CD4-positive, CD25-positive, alpha-beta regulatory T cell (primary cell): ENCODE data around the gene PLK5. TPM values are rescaled to one million over a fixed set of nuclear protein-coding genes. Genes with fewer than 3 reads are reported as not detected.
"Not testable (repeated sequence)": the region's sequence is repeated elsewhere in the genome, so short reads cannot be mapped to it uniquely, and the experiment has no call there.

ENCODE experiments used
- ATAC-seq, 2 donors: fragments of 150-1000 bp; cut with Tn5 transposase; one replicate each; pipeline ENCODE4 v1.10.0; 2021; ENCODE audit warnings: low read depth in 2 of 2, moderate number of reproducible peaks in 2 of 2, moderate library complexity in 1 of 2
- DNase-seq, 3 donors: peaks; one replicate each; pipeline versions ENCODE4 v3.0.0 to v3.0.0-alpha.2; 2012 to 2022; ENCODE audit warnings: mixed read lengths in 1 of 3
- H3K27ac ChIP-seq: one replicate; pipeline ENCODE4 v1.7.0; 2013; ENCODE audit warnings: mild to moderate bottlenecking, low read length; ENCODE audit not compliant: insufficient read depth, poor library complexity, severe bottlenecking
- H3K27me3 ChIP-seq: one replicate; pipeline ENCODE4 v1.7.0; 2013; ENCODE audit warnings: low read length; ENCODE audit not compliant: control insufficient read depth, insufficient read depth
- H3K36me3 ChIP-seq: one replicate; pipeline ENCODE4 v1.7.0; 2013; ENCODE audit warnings: mild to moderate bottlenecking, low read length, moderate library complexity; ENCODE audit not compliant: control insufficient read depth, insufficient read depth
- H3K4me1 ChIP-seq: 2 replicates; pipeline ENCODE4 v1.7.0; 2013; ENCODE audit warnings: mild to moderate bottlenecking, low read length; ENCODE audit not compliant: insufficient read depth, control insufficient read depth, poor library complexity, severe bottlenecking
- H3K4me3 ChIP-seq: one replicate; pipeline ENCODE4 v1.7.0; 2013; ENCODE audit warnings: low read depth, mild to moderate bottlenecking, low read length, moderate library complexity
- H3K9me3 ChIP-seq, 2 experiments: 1 replicate in 1 of 2; 2 replicates in 1 of 2; pipeline ENCODE4 v1.7.0; 2013; ENCODE audit warnings: low read length in 2 of 2, mild to moderate bottlenecking in 1 of 2, moderate library complexity in 1 of 2; ENCODE audit not compliant: control insufficient read depth in 2 of 2
- H3K27ac Mint-ChIP-seq, 3 donors: one replicate each; pipeline ENCODE4 v1.8.0; 2020 to 2022; ENCODE audit warnings: mild to moderate bottlenecking in 3 of 3, mixed read lengths in 3 of 3, moderate library complexity in 2 of 3
- H3K27me3 Mint-ChIP-seq: one replicate; pipeline ENCODE4 v1.8.0; 2022; ENCODE audit warnings: mild to moderate bottlenecking, mixed read lengths
- H3K36me3 Mint-ChIP-seq: one replicate; pipeline ENCODE4 v1.8.0; 2020; ENCODE audit warnings: mixed read lengths
- H3K4me1 Mint-ChIP-seq, 4 donors: one replicate each; pipeline ENCODE4 v1.8.0; 2020 to 2022; ENCODE audit warnings: mixed read lengths in 4 of 4, mild to moderate bottlenecking in 1 of 4
- H3K4me3 Mint-ChIP-seq, 4 donors: one replicate each; pipeline ENCODE4 v1.8.0; 2020 to 2022; ENCODE audit warnings: mild to moderate bottlenecking in 4 of 4, mixed read lengths in 4 of 4, moderate library complexity in 3 of 4
- H3K9me3 Mint-ChIP-seq, 7 donors: one replicate each; pipeline ENCODE4 v1.8.0; 2020 to 2022; ENCODE audit warnings: mixed read lengths in 7 of 7, mild to moderate bottlenecking in 3 of 7, moderate library complexity in 2 of 7
- polyA plus RNA-seq, 4 donors: library from polyadenylated mRNA; unstranded; fragments of 300-500 nt; fragmentation: Illumina TruSeq; gene quantifications; one replicate each; pipeline ENCODE4 v1.2.3, GENCODE V29; 2021
- total RNA-seq: library from RNA; stranded (reverse); gene quantifications from one replicate; pipeline ENCODE4 v1.2.3, GENCODE V29; 2022

Gene PLK5
- total and polyA plus RNA-seq, 5 donors from 2014 or later, result not detected

DNA sequence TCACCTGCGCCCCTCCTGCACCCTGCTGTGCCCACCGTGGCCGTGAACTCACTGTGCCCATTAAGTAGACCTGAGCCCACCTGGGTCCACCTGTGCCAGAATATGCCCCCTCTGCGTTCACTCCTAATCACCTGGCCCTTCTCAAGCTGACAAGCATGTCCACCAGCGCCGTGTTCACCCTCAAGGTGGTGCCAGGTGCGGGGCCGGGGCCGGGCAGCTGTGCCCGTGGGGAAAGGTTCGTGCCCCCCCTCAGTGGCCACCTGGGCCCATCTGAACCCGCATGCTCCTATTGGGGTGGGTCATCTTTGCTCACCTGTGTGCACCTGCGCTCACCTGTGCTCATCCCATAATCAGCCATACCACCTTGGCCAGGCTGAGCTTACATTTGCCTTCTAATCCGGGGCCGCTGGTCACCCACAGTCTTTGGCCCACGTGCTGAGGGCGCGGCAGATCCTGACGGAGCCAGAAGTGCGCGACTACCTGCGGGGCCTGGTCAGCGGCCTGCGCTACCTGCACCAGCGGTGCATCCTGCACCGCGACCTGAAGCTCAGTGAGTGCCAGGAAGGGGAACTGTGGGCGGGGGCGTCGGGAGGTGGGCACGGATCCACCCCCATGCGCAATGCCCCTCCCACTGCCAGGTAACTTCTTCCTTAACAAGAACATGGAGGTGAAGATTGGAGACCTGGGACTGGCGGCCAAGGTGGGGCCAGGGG is 2.3 kb downstream of the PLK5 start:
- H3K36me3 ChIP-seq, result no peaks in the 10 kb centered on the region
- no peak overlapping the region for H3K27ac ChIP-seq
- H3K36me3 Mint-ChIP-seq, result no peaks in the 10 kb centered on the region
- DNase-seq (no peak), ATAC-seq (no peak)
- H3K4me1 Mint-ChIP-seq, result peaks cover 0 to 12% (median 3%) of the 10 kb centered on the region in 4 donors
- H3K4me3 ChIP-seq, result no peak overlapping the region
- peaks cover 33% of the 10 kb centered on the region for H3K27me3 Mint-ChIP-seq
- H3K9me3 Mint-ChIP-seq, result peaks cover 0 to 3% (median 0%) of the 10 kb centered on the region in 7 donors
- H3K9me3 ChIP-seq, result no peaks in the 10 kb centered on the region
- H3K4me1 ChIP-seq, result no peaks in the 10 kb centered on the region
- peak overlapping the region in 1 of 4 donors; percentile 52 for H3K4me3 Mint-ChIP-seq
- no peak overlapping the region for H3K27ac Mint-ChIP-seq
- H3K27me3 ChIP-seq, result peaks cover 6% of the 10 kb centered on the region

DNA sequence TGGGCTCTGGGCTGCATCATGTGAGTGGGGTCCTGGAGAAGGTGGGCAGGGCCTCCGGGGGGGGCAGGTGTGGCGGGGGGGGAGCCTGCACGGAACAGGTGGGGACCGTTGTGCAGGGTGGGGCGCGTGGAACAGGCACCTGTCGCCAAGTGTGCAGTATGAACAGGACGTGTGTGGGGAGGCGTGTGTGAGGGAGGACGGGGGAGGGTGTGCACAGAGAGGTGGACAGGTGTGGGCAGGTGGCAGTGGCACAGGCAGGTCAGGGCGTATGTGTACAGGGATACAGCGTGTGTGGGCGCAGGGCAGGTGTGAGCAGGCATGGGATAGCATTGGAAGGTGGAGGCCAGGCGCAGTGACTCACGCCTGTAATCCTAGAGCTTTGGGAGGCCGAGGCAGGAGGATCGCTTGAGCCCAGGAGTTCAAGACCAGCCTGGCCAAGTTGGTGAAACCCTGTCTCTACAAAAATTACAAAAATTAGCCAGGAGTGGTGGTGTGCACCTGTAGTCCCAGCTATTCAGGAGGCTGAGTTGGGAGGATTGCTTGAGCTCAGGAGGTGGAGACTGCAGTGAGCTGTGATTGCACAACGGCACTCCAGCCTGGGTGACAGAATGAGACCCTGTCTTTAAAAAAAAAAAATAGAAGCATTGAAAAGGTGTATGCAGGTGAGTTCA is 3.2 kb downstream of the PLK5 start:
- Histone ChIP-seq H3K4me1 (no peaks in the 10 kb centered on the region), H3K4me3 (no peak overlapping the region), H3K27me3 (peaks cover 6% of the 10 kb centered on the region), H3K9me3 (no peaks in the 10 kb centered on the region), H3K27ac (no peak overlapping the region), H3K36me3 (no peaks in the 10 kb centered on the region)
- no peak overlapping the region for H3K27ac Mint-ChIP-seq
- H3K36me3 Mint-ChIP-seq, result no peaks in the 10 kb centered on the region
- H3K4me3 Mint-ChIP-seq, result no peak overlapping the region
- H3K27me3 Mint-ChIP-seq, result peaks cover 33% of the 10 kb centered on the region
- peaks cover 0 to 3% (median 0%) of the 10 kb centered on the region in 7 donors for H3K9me3 Mint-ChIP-seq
- ATAC-seq (no peak), DNase-seq (no peak)
- peaks cover 0 to 12% (median 3%) of the 10 kb centered on the region in 4 donors for H3K4me1 Mint-ChIP-seq

DNA sequence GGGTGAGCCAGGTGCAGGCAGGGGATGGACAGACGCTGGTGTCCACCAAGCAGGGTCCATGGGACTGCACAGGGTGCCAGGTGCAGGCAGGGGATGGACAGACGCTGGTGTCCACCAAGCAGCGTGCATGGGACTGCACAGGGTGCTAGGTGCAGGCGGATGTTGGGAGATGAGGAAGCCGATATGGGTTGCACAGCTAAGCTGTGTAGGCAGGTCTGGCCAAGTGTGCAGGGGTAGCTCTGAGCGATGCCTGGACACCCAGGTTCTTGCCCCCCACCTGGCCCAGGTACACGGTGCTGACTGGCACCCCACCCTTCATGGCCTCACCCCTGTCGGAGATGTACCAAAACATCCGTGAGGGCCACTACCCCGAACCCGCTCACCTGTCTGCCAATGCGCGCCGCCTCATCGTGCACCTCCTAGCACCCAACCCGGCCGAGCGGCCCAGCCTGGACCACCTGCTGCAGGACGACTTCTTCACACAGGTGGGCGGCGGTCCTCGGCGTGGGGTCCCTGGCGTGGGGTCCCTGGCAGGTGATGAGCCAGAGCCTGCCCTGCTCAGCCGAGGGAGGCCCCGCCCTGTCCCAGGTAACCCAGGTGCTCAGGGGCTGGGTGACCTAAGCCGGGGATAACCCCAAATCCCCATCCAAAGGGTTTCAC is 3.9 kb downstream of the PLK5 start:
- Histone ChIP-seq H3K27me3 (peaks cover 6% of the 10 kb centered on the region), H3K36me3 (no peaks in the 10 kb centered on the region), H3K4me3 (no peak overlapping the region), H3K9me3 (no peaks in the 10 kb centered on the region), H3K4me1 (no peaks in the 10 kb centered on the region), H3K27ac (no peak overlapping the region)
- Mint-ChIP-seq H3K4me1 (peaks cover 0 to 12% (median 3%) of the 10 kb centered on the region in 4 donors), H3K4me3 (no peak overlapping the region), H3K27ac (no peak overlapping the region), H3K9me3 (peaks cover 0 to 3% (median 0%) of the 10 kb centered on the region in 7 donors), H3K36me3 (no peaks in the 10 kb centered on the region), H3K27me3 (peaks cover 32% of the 10 kb centered on the region)
- no peak for ATAC-seq
- DNase-seq, result no peak

DNA sequence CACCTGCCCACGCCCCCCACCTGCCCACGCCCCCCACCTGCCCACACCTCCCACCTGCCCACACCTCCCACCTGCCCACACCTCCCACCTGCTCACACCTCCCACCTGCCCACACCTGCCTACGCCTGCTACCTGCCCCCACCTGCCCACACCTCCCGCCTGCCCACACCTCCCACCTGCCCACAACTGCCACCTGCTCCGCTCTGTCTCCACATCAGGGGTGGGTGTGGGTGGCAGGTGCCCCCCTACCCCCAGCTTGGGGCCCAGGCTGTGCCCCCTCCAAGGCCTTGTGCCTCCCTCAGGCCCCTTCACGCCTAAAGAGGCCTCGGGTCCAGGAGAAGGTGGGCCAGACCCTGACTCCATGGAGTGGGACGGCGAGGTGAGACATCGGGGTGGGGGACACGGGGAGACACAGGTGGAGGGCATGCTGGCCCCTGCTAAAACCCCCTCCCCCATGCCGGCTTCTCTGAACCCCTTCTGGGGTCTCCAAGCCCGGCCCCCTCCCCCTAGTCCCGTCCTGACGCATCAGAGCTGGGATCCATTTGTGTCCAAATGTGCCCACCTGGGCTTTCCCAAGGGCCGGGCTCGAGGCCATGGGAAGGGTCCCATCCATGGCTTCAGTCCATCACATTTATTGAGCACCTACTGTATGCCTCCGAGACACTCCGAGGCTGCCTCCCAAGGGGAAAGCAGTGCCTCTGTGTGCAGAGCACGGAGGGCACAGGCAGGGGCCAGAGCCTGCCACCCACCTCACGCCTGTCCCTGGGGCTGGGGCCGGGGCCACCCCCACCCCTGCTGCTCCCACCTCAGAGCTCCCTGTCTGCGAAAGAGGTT is 4.9 kb downstream of the PLK5 start:
- Histone ChIP-seq H3K4me3 (no peak overlapping the region), H3K27ac (no peak overlapping the region), H3K36me3 (no peaks in the 10 kb centered on the region), H3K9me3 (no peaks in the 10 kb centered on the region), H3K27me3 (peaks cover 6% of the 10 kb centered on the region), H3K4me1 (no peaks in the 10 kb centered on the region)
- DNase-seq (no peak), ATAC-seq (no peak)
- Mint-ChIP-seq H3K4me1 (peaks cover 0 to 12% (median 3%) of the 10 kb centered on the region in 4 donors), H3K9me3 (peaks cover 0 to 3% (median 0%) of the 10 kb centered on the region in 7 donors), H3K27ac (no peak overlapping the region), H3K27me3 (peaks cover 23% of the 10 kb centered on the region), H3K4me3 (no peak overlapping the region), H3K36me3 (no peaks in the 10 kb centered on the region)

DNA sequence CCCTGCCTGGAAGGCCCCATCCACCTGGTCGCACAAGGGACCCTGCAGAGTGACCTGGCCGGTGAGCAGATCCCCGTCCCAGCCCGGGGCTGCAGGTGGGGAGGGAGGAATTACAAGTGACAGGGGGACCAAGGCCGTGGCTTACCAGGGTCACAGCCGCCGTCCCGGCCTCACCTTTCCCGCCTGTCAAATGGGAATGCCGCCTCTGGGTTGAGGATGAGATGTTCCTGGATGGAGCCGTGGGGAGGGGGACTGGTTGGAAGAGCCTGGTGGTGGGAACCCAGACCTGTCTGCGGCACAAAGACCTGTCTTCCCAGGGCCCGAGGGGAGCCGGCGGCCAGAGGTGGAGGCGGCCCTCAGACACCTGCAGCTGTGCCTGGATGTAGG is 5.5 kb downstream of the PLK5 start:
- ATAC-seq (no peak), DNase-seq (no peak)
- Histone ChIP-seq H3K9me3 (no peaks in the 10 kb centered on the region), H3K4me3 (no peak overlapping the region), H3K27ac (no peak overlapping the region), H3K36me3 (no peaks in the 10 kb centered on the region), H3K4me1 (no peaks in the 10 kb centered on the region), H3K27me3 (peaks cover 5% of the 10 kb centered on the region)
- Mint-ChIP-seq H3K9me3 (peaks cover 0 to 3% (median 0%) of the 10 kb centered on the region in 7 donors), H3K4me1 (peaks cover 0 to 10% (median 3%) of the 10 kb centered on the region in 4 donors), H3K27me3 (peaks cover 23% of the 10 kb centered on the region), H3K36me3 (no peaks in the 10 kb centered on the region), H3K27ac (no peak overlapping the region), H3K4me3 (no peak overlapping the region)

DNA sequence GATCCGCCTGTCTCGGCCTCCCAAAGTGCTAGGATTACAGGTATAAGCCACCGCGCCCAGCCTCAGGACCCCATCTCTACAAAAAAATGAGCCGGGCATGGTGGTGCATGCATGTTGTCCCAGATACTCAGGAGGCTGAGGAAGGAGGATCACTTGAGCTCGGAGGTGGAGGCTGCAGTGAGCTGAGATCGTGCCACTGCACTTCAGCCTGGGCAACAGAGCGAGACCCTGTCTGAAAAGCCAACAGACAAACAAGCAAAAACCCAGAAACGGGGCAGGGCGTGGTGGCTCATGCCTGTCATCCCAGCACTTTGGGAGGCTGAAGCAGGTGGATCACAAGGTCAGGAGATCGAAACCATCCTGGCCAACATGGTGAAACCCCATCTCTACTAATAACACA is 7.0 kb downstream of the PLK5 start:
- ATAC-seq, H3K27me3 ChIP-seq, H3K9me3 ChIP-seq, H3K27ac ChIP-seq, H3K4me3 Mint-ChIP-seq, H3K27ac Mint-ChIP-seq, H3K4me3 ChIP-seq, DNase-seq, H3K36me3 Mint-ChIP-seq, H3K36me3 ChIP-seq, H3K4me1 Mint-ChIP-seq, H3K9me3 Mint-ChIP-seq, H3K4me1 ChIP-seq: not testable (repeated sequence)
- peaks cover 14% of the 10 kb centered on the region for H3K27me3 Mint-ChIP-seq

DNA sequence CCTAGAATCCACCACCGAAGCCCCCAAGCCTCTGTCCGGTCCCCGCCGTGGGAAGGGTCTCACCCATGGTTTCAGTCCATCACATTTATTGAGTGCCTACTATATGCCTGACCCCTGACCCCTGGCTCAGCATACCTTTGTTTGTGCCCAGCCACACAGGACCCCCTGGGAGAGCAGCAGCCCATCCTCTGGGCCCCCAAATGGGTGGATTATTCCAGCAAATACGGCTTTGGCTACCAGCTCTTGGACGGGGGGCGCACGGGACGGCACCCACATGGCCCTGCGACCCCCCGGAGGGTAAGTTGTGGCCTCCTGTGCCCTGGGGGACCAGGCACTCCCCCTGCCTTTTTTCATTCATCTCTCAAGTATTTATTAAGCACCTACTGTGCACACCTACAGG is 7.7 kb downstream of the PLK5 start:
- no peak overlapping the region for H3K27ac Mint-ChIP-seq
- no peaks in the 10 kb centered on the region for H3K27me3 ChIP-seq
- no peak overlapping the region for H3K27ac ChIP-seq
- H3K9me3 ChIP-seq, result no peaks in the 10 kb centered on the region
- DNase-seq (no peak), ATAC-seq (no peak)
- no peak overlapping the region for H3K4me3 ChIP-seq
- H3K36me3 ChIP-seq, result no peaks in the 10 kb centered on the region
- no peaks in the 10 kb centered on the region for H3K36me3 Mint-ChIP-seq
- H3K27me3 Mint-ChIP-seq, result peaks cover 7% of the 10 kb centered on the region
- no peak overlapping the region for H3K4me3 Mint-ChIP-seq
- no peaks in the 10 kb centered on the region for H3K4me1 ChIP-seq
- H3K4me1 Mint-ChIP-seq, result no peaks in the 10 kb centered on the region
- H3K9me3 Mint-ChIP-seq, result peaks cover 0 to 1% (median 0%) of the 10 kb centered on the region in 7 donors
